ENCODE data around the gene UBE2C.

DNA sequence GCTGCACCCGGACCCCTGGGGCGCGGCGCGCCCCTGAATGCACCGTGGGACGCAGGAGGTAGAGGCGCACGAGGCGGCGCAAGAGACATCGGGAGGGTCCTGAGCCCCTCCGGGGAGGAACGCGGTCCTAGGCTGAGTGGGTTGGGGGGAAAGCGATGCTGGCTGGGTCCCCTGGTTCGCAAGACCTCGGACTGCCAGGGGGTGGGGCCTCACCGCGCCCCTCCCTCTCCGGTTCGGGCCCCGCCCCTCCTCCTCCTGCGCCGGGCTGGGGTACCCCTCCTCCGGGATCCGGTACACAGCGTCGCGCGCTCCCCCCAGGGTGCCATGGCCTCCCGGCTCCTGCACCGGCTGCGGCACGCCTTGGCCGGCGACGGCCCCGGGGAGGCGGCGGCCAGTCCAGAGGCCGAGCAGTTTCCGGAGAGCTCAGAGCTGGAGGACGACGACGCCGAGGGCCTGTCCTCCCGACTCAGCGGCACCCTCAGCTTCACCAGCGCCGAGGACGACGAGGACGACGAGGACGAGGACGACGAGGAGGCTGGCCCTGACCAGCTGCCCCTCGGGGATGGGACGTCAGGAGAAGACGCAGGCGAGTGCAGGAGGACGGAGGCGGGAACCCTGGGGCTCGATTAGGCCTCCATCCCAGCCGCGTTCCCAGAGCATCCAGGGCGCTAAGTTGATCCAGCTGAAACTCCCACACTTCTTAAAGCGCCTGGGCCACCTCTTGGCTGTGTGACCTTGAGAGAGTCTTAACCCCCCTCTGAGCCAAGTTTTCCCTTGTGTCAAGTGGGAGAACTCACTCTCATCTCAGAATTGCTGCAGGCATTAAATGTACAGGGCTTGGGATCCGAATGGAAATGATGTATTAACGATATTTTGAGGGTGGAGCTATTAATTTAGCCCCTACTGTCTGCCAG lies 21.7 kb downstream of the UBE2C start:
- TF ChIP-seq, protein P1, sequence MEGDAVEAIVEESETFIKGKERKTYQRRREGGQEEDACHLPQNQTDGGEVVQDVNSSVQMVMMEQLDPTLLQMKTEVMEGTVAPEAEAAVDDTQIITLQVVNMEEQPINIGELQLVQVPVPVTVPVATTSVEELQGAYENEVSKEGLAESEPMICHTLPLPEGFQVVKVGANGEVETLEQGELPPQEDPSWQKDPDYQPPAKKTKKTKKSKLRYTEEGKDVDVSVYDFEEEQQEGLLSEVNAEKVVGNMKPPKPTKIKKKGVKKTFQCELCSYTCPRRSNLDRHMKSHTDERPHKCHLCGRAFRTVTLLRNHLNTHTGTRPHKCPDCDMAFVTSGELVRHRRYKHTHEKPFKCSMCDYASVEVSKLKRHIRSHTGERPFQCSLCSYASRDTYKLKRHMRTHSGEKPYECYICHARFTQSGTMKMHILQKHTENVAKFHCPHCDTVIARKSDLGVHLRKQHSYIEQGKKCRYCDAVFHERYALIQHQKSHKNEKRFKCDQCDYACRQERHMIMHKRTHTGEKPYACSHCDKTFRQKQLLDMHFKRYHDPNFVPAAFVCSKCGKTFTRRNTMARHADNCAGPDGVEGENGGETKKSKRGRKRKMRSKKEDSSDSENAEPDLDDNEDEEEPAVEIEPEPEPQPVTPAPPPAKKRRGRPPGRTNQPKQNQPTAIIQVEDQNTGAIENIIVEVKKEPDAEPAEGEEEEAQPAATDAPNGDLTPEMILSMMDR (IDR thresholded peaks at IDR 0.05), result no peak
- peak; percentile 39 to 60 for TF ChIP-seq POLR2A (IDR thresholded peaks at IDR 0.05)
